ENCODE measurements around the gene PTH1R. TPM values are rescaled to one million over a fixed set of nuclear protein-coding genes. Genes with fewer than 3 reads are reported as not detected.
A peak's percentile ranks its signal among the peaks of the same experiment; 100 is the strongest.

The PTH1R gene
- total RNA-seq, 1 donor from 2014 or later = 16.3 TPM

DNA sequence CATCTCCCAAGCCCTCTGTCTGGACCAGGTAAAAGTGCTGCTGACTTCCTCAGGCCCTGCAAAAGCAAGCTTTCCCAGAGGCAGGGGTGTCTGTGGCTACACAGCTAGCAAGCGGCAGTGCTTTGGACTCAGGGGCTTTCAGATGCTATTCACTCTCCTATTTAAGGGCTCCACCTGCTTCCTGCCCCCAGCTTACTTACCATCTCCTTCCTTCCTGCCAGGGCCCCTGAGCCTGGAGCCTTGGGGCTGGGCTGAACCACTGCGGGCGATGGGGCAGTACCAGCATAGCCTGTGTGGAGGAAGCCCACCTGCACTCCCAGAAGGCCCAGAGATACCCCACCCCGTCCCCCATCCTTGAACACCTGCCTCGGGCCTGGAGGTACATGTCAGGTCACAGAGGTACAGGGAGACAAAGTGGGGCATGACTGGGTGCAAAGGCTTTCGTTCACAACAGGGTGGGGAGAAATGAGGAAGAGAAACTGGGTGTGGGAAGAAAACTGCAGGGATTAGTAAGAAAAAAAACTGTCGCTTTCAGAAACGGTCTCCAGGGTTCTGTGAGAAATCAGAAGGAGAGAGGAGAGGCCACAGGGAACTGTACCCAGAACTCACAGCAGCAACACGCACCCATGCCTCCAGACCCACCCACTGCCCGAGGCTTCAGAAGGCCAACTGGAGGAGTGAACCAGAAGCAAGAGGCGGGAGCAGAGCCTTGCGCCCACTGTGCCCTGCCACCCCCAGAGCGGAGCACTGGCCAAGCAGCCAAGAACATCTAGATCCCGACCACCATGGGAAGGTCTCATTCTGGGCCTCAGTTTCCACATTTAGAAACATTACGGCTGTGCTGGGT, 49.6 kb downstream of the PTH1R start:
- DNase-seq (ENCODE audit: low spot score) = peak; percentile 79

DNA sequence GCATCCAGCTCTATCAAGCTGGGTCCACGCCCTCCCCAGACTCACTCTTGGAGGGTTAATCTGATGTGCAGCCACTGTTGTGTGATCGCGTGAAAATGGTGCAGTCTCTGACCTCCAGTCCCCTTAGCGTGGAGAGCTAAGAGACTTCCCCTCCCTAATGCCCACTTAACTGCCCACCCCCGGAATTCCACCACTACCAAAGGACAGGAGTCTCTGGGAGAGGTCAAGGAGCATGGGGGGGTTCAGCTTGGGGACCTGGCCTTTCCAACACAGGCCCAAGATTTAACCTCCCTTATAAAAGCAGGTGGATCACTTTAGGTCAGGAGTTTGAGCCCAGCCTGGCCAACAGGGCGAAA, 50.2 kb downstream of the PTH1R start:
- peak; percentile 14 for DNase-seq (ENCODE audit: low spot score)

DNA sequence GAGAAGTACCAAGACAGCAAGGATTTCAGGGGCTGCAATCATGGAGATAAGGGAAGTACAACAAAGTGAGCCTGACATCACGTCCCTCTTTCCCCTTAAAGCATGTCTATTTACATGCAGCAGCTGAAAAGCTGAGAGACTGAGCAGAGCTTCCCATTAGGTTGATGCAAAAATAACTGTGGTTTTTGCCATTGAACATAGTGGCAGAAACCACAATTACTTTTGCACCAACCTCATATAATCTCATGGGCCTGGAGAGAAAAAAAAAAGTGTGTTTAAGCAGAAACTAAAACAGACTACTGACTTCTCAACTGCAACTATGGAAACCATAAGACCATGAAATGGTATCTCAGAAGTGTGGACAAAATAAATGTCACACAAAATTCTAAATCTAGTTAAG, 50.8 kb downstream of the PTH1R start:
- DNase-seq (ENCODE audit: low spot score) = no peak

DNA sequence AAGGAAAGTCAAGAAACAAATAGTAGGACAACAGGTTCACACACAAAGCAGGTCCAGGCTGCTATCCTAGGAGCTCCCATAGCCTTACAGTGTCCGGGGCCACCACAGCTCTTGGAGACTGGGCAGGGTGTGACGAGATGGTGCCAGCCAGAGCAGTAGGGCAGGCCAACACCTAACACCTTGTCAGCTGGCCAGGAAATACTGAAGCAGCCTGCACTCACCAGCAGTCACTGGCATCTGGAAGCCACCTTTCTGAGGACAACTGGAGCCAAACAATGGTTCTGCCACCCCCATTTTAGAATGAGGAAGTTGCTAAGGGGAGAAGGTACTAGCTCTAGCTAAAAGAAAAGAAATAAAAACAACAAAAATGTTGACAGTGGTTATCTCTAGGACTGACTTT, 51.8 kb downstream of the PTH1R start:
- DNase-seq (ENCODE audit: low spot score) = peak; percentile 47

DNA sequence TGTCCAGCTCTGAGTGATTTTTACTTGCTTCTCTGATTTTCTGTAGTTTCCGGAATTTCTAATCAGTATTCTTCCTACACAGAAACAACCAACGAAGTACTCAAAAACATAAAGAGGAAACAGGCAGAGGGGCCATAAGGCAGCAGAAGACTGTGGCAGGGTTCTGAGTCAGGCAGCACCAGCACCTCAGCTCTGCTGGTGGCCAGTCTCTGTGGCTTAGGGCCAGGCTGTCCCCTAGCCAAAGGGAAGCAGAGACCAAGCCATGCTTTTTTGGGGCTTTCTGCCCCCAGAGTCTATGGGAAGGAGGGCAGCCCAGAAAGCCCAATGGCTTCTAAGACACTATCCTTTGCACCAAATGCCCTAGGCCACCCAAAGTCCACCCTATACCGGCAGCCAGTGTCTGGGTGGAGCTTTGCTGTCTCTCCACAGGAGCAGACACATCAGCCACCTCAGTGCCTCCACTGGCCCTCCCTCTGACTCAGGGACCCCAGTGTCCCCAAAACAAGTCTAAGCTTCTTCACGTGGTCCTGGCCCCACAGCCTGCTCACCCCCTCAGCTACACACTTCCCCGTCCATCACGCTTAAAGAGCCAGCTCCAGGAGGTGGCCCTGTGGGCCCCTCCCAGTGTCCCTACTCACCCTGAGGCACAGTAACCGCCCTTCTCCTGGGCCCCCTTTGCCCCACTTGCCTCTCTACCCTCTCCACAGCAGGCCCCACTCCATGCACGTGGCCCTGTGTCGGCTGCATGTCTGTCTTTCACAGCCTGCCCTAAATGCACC, 52.8 kb downstream of the PTH1R start:
- DNase-seq (ENCODE audit: low spot score) = peak; percentile 81

DNA sequence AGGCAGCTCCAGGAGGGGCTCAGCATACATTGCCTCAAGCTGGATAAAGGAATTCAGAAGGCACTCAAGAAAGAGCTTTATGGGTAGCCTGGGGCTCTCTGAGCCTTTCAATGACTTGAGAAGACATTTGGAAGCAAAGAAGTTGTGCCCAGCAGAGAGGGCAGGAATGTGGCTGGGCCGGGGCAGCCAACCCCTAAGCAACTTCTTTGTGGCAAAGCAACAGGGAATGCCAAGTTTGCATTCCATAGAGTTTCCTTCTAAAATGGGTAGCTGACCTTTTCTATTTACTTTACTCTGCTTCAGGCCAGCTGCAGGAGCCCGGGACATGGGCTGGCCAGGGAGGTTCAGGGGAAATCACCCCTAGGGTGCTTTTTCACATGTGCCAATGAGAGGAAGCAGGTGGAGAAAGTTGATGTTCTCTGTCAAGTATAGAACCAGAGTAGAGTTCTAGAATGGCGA, 53.5 kb downstream of the PTH1R start:
- peak; percentile 8 for DNase-seq (ENCODE audit: low spot score)

DNA sequence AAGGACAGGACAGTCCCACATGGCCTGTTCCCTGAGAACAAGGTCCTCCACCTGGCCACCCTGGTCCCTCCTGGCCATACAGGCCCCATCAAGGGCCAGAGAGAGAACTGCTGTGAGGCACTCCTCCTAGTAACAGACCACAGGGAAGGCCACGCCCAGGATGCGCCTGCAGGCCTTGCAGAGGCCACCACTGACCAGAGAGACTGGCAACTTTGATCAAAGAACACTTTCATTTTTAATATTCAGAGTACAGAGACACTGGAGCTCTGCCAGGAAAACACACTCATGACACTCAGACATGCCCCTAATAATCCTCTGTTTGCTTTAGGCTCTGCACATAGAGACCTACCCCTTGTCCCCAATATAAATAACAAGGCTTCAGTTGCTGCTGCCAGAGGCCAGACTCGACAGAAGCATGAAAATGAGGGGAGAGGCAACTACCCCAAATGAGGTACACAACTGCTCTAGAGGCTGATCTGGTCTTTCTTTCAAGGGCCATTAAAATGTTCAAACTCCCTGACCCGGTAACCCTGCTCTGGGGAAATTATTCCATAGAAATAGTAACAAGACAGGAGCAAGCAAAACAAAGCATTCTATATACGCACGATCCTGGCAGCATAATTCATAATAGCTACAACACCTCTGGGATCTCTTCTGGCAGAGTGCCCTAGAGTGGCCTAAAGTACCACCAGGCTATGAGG, 54.3 kb downstream of the PTH1R start:
- DNase-seq (ENCODE audit: low spot score) = peak; percentile 86

DNA sequence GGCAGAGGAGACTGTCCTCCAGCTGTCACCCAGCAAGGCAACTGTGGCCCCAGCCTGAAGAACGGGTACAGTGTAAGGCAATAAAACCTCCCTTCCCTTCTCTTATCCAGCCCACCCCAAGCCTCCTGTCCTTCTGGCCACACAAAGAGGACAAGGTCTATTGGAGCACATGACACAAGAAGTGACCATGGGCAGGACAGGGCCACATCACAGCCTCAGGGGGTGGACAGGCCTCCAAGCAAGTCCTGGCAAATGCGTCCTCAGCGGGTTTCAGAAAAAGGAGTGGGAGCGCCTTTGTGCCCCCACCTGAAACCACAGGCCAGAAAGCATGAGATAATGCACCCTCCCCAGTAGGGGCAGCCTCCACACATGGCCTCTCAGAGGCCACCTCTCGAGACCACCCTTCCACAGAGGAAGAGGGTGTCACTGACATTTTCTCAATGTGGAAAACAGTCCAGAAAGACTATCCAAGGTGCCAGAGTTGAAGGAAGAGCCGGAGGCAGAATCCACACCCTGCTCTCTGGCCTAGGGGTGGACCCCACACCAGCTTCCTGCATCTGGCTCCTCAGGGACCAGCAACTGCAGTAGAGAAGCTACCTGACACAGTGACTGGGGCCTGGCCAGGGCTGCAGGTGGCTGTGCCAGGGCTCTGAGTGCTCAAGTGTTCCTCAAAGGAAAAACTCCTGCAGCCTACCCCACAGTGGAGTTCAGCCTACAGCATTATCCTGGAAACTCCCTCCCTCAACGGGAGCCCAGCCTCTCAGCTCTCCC, 55.1 kb downstream of the PTH1R start:
- peak; percentile 78 for DNase-seq (ENCODE audit: low spot score)

DNA sequence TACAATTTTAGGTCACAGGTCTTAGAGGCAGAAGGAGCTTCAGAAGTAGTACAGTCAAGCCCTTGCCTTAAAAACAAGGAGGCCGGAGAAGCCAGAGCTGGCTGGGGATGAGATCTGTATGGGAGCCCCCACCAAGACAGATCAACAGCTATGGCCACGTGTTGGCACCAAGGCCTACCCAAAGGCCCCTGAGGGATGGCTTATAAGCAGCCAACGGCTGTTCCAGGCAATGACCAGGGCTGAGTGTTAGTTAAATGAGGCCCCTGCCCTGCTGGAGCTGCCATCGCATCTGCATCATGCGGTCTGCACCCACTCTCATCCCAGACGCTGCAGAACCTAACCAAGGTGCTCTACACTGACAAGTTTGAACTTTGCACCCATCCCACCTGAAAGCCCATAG, 55.7 kb downstream of the PTH1R start:
- no peak for DNase-seq (ENCODE audit: low spot score)

DNA sequence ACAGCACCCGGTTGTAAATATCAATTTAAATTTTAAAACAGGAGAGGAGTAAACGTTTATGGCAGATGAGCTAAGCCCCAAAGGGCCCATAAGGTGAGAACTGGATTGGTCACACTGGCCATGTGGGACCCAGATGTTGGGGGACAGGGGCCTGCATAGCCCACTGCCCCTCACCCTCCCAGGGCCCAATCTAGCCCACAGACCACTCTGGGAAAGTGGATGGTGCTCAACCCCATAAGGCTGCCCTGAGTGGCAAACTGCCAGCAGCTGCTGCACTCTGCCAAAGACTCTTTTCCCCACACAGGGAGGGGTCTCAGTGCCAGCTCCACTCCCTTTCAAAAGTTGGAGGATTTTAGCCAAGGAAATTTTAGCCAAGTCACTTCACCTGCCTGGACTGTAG, 56.6 kb downstream of the PTH1R start:
- peak; percentile 68 for DNase-seq (ENCODE audit: low spot score)

DNA sequence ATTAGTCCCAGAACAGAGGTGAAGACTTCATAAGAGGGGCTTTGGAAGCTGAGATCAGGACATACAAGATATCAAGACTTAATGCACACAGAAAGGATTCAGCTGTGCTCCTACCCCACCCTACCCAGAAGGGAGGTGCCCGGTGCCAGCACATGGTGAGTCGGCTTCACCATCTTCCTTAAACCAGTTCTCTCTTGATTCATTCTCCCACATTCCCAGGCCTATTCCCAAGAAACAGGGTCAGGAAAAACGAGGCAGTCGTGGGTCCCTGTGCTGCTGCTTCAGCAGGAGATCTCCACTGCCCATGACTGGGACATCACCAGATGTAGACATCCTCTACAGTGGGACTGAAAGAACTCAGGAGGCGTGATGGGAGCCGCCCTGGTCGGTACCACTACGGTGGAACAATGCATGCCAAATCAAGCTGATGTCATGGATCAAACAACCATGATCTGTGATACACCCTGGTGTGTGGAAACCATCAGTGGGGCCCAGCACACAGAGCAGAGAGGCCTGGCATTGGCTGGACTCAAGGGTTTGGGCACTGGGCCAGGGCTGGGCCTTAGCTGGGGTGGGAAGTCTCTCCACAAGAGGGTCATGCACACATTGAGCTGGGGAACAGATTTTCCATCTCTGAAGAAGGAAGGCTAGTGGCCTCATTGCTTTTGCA, 57.1 kb downstream of the PTH1R start:
- DNase-seq (ENCODE audit: low spot score) = peak; percentile 87

DNA sequence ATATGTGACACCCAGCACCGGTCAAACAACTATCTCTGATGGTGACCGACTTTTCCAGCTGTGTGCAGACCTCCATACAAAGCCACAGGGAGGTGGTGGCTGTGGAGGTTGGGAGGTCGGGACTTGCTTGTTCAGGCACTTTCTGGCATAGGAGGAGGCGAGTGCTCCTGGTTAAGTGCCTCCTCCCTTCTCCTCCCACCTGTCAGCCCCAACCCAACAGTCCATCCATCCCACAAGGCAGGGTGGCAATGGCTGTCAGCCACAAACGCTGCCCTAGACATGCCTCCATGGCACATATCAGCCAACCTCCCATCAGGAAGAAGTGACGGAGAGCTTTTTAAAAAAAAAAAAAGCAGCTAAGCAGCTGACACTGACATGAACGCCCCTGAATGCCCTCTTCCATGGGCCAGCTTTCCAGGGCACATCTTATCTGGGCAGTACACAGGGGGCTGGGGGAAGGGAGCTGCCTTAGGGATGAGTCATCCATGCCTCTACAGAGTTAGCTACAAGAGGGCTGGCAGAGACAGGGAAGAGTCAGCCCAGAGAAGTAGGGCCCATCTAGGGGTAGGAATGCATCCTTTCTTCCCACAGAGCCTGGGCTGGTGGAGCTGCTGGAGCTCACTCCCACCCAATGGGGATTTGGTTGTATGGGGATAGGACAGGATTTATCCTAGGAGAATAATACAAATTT, 57.8 kb downstream of the PTH1R start:
- DNase-seq (ENCODE audit: low spot score) = peak; percentile 88

DNA sequence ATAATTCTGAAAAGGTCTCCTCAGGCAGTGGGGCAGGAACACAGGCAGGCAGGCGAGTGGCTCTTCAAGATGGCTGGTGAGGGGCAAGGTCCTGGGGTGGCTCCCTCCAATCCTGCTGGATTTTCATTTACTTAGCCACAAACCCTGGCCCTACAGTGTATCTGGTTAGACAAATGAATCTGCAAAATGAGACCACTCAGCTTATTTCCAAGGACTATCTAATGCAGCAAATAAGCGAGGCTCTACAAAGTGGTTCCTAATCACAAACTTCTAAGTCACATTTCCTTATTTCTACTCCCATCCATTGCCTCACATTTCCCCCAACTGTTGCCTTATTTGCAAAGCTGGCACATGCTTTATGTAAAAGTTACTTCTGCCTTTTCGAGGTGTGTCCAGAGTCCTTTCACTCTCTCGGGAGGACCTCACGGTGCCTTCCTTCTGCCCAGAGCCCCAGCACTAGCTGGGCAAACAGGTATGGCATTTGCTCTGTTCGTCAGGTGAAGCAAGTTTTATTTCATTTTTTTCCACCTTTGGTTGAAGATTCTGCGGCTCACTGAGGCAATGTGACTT, 58.6 kb downstream of the PTH1R start:
- no peak for DNase-seq (ENCODE audit: low spot score)

DNA sequence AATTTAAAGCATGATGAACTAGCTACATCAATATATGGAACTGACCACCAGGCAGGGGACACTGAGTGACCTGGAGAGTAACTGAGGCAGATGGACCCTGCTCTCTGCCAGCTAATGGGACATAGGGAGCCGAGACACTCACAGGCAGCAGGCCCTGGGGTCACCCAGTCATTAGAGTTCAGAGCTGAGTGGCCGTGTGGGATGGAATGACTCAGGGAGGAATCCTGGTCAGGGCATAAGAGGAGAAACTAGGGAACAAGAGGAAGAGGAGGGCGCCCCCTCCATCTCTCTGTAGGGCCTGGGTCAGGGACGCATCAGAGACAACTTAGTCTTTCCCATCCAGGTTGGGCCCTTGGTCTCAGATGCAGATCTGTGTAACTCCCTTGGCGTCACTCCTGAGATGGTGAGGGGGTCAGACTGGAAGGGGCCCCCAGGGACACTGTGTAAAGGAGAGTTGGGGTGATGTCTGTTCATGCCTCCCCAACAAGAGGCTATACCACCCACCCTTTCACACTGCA, 59.3 kb downstream of the PTH1R start:
- DNase-seq (ENCODE audit: low spot score) = no peak

DNA sequence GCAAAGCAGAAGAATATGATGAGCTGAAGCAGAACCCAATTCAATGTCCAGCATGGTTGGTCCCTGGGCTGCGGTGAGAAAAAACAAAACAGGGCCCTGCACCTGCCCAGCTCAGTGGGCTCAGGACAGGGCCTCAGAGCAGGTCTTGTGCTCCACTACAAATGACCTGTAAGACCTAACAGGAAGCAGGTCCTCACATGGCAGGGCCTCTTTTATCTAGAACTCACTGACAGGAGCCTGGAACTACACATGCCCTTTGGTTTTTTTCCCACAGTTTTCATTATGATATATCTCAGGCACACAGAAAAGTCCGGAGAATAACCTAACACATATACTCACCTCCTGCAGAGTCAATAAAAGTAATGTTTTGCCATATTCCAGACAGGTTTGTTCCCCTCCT, 60.6 kb downstream of the PTH1R start:
- DNase-seq (ENCODE audit: low spot score) = peak; percentile 43

DNA sequence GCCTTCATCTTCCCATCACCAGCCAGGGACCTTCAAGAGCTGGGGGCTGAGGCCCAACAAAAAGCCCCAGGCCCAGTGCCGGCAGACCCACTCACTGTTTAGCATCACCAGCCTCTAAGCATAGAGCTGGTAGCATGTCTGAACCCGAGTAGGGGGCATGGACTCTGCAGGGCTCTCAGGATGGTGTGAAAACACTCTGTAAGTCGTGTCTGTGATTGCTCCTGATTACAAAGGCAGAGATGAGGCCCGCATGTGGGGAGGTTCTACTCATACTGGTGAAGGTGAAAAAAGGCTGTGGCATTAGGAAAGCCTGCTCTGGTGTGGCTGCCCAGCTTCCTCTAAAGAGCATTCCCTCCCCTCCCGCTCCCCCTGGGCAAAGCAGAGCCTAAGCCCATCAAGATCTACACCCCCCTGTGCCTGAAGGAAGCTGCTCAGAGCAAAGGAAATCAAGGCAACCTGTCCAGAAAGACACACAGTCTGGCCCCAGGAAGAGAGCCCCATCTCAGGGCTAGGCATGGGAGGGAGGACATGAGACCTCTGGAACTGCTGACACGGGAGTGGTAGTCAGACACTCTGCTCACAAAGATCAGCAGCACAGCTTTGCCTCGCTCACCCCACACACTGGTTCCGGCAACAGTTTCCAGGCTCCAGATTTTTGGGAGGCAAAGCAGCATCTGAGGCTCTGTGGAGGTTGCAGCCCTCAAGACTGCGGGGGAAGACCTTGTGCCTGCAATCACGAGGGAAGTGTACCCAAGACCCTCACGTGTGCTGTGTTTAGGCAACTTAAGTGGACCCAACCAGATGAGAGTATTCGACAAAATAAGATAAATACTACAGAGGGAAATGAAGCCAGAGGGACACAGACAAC, 62.3 kb downstream of the PTH1R start:
- DNase-seq (ENCODE audit: low spot score) = peak; percentile 86

DNA sequence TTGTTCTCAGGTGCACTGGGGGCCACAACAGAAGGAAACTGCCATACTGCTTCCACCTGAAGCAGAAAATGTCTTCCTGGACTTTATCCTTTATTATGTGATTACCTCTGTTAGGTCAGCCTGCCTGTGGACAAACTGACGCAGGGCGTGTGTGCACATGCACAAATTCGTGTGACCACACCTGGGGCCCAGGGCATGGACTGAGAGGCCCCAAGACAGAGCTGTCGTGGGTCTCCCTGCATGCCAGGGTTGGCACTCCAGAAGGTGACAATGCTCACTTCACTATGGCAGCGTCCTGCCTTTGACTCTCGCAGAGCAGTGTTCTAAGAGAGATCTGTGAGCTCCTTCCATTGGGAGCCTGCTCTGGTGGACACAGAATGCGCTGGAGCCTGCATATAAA, 64.6 kb downstream of the PTH1R start:
- peak; percentile 68 for DNase-seq (ENCODE audit: low spot score)

DNA sequence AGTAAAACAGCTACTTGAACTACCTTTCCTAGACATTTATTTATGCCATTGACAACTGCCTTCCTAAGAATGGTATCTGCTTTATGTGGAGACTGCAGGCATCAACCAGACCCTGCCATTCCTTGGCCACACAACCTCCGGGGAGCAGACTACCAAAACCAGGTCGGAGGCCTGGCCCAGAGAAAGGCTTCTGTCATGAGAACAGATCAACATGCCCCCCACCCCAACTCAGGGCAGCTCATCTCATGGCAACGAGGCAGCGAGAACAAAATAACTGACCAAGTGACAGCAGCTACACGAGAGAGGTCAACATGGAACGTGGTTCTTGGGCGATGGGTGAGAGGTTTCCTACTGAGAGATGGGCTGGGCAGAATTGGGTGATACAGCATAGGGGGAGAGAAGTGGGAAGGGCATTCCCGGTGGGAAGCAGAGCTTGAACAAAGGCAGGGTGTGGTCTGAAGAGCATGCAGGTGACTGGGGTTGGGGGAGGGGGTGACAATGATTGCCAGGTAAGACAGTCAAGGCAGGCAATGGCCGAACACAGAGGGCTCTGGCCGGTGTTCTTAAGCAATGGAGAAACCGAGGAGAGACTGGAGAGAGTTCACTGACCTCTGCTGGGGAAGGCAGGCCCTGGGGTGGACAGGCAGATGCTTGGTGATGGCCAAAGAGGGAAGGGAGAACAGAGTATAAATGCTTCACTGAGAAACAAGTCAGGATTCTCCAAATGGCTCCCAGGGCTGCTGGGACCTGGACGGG, 65.1 kb downstream of the PTH1R start:
- peak; percentile 57 for DNase-seq (ENCODE audit: low spot score)

Data from mesenteric fat pad (tissue), 1 donor.